Smooth muscle cell (in vitro differentiated cells): Measurements from ENCODE around the gene SYNDIG1. TPM values are rescaled to one million over a fixed set of nuclear protein-coding genes. Genes with fewer than 3 reads are reported as not detected.

Source experiments
- DNase-seq: peaks from one replicate; lab custom pipeline; 2025; ENCODE audit not compliant: unreplicated experiment; lab: John Stamatoyannopoulos, UW
- H2AFZ ChIP-seq: fragments of 200-600 bp; sonication (generic); 2 replicates; pipeline ENCODE4 v1.6.0; 2016; ENCODE audit warnings: antibody characterized with exemption, low read depth, mild to moderate bottlenecking
- H3F3A ChIP-seq: fragments of 200-600 bp; sonication (generic); 2 replicates; pipeline ENCODE4 v1.6.0; 2017; ENCODE audit warnings: antibody characterized with exemption, low read depth
- H3K27ac ChIP-seq: fragments of 200-600 bp; sonication (generic); 2 replicates; pipeline ENCODE4 v1.5.1; 2016; ENCODE audit warnings: low read depth, mild to moderate bottlenecking
- H3K27me3 ChIP-seq: fragments of 200-600 bp; sonication (generic); 2 replicates; pipeline ENCODE4 v1.6.1; 2016; ENCODE audit warnings: low read depth, mild to moderate bottlenecking
- H3K36me3 ChIP-seq: fragments of 200-600 bp; sonication (generic); 2 replicates; pipeline ENCODE4 v1.5.1; 2016; ENCODE audit warnings: low read depth
- H3K4me1 ChIP-seq: fragments of 200-600 bp; sonication (generic); 2 replicates; pipeline ENCODE4 v1.5.1; 2016; ENCODE audit warnings: low read depth
- H3K4me2 ChIP-seq: fragments of 200-600 bp; sonication (generic); 2 replicates; pipeline ENCODE4 v1.6.0; 2016; ENCODE audit warnings: mild to moderate bottlenecking
- H3K4me3 ChIP-seq: fragments of 200-600 bp; sonication (generic); 2 replicates; pipeline ENCODE4 v1.5.1; 2016; ENCODE audit warnings: mild to moderate bottlenecking
- H3K79me2 ChIP-seq: fragments of 200-600 bp; sonication (generic); 2 replicates; pipeline ENCODE4 v1.6.0; 2016; ENCODE audit warnings: low read depth, mild to moderate bottlenecking
- H3K9ac ChIP-seq: fragments of 200-600 bp; sonication (generic); 2 replicates; pipeline ENCODE4 v1.6.0; 2016; ENCODE audit warnings: low read depth
- H3K9me3 ChIP-seq: fragments of 200-600 bp; sonication (generic); replicated peaks from 2 replicates; pipeline ENCODE4 v1.5.1; 2016; ENCODE audit warnings: low read depth
- H4K20me1 ChIP-seq: fragments of 200-600 bp; sonication (generic); 2 replicates; pipeline ENCODE4 v1.6.0; 2016; ENCODE audit warnings: low read depth
- WGBS: methylation state at CpG from one replicate; pipeline ENCODE4 v1.1.7; 2016; ENCODE audit warnings: low lambda C conversion rate; 5-methylcytosine and 5-hydroxymethylcytosine counted together
- polyA plus RNA-seq: library from polyadenylated mRNA; unstranded; fragments of >200 nt; fragmentation: Nextera tagmentation; extraction: Ambion mirVana; gene quantifications from 2 replicates; pipeline ENCODE4 v1.2.1, GENCODE V29; 2016
- total RNA-seq: library from RNA; depleted of rRNA; stranded (reverse); fragments of >200 nt; gene quantifications from 2 replicates; pipeline ENCODE4 v1.2.3, GENCODE V29; 2014
- TF ChIP-seq, protein P1 (sequence below): fragments of 200-600 bp; sonication (generic); IDR thresholded peaks from 2 replicates; pipeline ENCODE4 v1.5.1; 2017; ENCODE audit warnings: borderline replicate concordance, mild to moderate bottlenecking, antibody characterized with exemption; ENCODE audit not compliant: insufficient read depth, poor library complexity, severe bottlenecking

Gene SYNDIG1
- total and polyA plus RNA-seq, 2 experiments from 2014 or later, result 1.8 to 2.2 TPM

- H3K27me3 ChIP-seq, result no peaks in the 10 kb centered on the region
- no peaks in the 10 kb centered on the region for H3K79me2 ChIP-seq
- WGBS, result 56% methylated on average over 8 of the region's 8 CpGs
- no peak overlapping the region for H3K27ac ChIP-seq
- peaks cover under 1% of the 10 kb centered on the region for H3F3A ChIP-seq
- no peaks in the 10 kb centered on the region for H3K36me3 ChIP-seq
- no peak overlapping the region for H3K9ac ChIP-seq
- TF ChIP-seq, protein P1, sequence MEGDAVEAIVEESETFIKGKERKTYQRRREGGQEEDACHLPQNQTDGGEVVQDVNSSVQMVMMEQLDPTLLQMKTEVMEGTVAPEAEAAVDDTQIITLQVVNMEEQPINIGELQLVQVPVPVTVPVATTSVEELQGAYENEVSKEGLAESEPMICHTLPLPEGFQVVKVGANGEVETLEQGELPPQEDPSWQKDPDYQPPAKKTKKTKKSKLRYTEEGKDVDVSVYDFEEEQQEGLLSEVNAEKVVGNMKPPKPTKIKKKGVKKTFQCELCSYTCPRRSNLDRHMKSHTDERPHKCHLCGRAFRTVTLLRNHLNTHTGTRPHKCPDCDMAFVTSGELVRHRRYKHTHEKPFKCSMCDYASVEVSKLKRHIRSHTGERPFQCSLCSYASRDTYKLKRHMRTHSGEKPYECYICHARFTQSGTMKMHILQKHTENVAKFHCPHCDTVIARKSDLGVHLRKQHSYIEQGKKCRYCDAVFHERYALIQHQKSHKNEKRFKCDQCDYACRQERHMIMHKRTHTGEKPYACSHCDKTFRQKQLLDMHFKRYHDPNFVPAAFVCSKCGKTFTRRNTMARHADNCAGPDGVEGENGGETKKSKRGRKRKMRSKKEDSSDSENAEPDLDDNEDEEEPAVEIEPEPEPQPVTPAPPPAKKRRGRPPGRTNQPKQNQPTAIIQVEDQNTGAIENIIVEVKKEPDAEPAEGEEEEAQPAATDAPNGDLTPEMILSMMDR, result no peak
- no peak overlapping the region for H3K4me3 ChIP-seq
- peaks cover 6% of the 10 kb centered on the region for H3K4me1 ChIP-seq
- H4K20me1 ChIP-seq, result no peaks in the 10 kb centered on the region
- no peak overlapping the region for H3K4me2 ChIP-seq
- H2AFZ ChIP-seq, result peak overlapping the region; percentile 49
- no peaks in the 10 kb centered on the region for H3K9me3 ChIP-seq
- DNase-seq, result no peak
Measured at GRCh38 chr20:24657196-24657595, 187.8 kb downstream of the SYNDIG1 start.

DNA sequence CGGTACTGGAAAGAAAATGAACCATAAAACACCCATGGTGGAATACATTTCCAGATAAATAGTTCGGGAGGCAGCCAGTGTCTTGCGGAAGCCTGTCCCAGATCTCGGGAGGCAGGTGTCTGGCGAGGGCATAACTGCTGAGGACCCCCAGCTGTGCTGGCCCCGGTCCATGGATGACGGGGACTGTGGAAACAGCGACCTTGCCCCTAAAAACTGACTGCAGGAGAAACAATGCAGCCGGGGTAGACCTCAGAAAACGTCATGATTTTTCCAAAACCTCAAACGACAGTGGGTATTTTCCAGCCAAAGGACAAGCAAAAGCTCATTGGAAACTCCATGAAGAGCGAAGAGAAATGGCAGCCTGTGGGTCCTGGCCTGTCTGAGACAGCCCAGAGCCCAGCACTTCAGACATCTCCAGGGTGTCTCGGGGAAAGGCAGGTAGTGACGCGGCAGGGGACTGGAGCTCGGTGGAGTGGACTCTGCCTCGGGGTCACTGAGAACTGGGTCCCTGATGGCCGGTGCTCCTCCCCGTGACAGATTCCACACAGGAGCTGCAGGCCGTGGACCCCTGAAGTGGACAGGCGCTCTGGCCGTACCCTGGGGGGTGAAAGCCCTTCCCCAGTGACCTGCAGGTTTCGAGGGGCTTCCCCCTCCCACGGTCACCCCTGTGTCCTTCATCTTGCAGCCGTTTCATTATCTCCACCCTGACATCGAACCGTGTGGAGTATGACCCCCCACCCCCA, 188.6 kb downstream of the SYNDIG1 start:
- Histone ChIP-seq H3K36me3 (no peaks in the 10 kb centered on the region), H3K9me3 (no peaks in the 10 kb centered on the region), H4K20me1 (no peaks in the 10 kb centered on the region), H3K4me2 (no peak overlapping the region), H3K4me3 (no peak overlapping the region), H3K4me1 (peaks cover 6% of the 10 kb centered on the region), H2AFZ (no peak overlapping the region), H3F3A (no peaks in the 10 kb centered on the region), H3K9ac (no peak overlapping the region), H3K27ac (no peak overlapping the region), H3K27me3 (no peaks in the 10 kb centered on the region), H3K79me2 (no peaks in the 10 kb centered on the region)
- no peak for DNase-seq
- TF ChIP-seq, protein P1, result no peak
- 94% methylated on average over 27 of the region's 27 CpGs for WGBS

GRCh38 chr20:24658920-24659660, 189.7 kb downstream of the SYNDIG1 start:
- Histone ChIP-seq H3K27me3 (no peaks in the 10 kb centered on the region), H3K4me1 (peaks cover under 1% of the 10 kb centered on the region), H3K9me3 (no peaks in the 10 kb centered on the region), H3F3A (no peaks in the 10 kb centered on the region), H3K27ac (no peak overlapping the region), H3K79me2 (no peaks in the 10 kb centered on the region), H4K20me1 (no peaks in the 10 kb centered on the region), H3K4me2 (no peak overlapping the region), H3K9ac (no peak overlapping the region), H2AFZ (no peak overlapping the region), H3K36me3 (no peaks in the 10 kb centered on the region), H3K4me3 (no peak overlapping the region)
- DNase-seq, result no peak
- WGBS, result 96% methylated on average over 17 of the region's 17 CpGs
- TF ChIP-seq, protein P1, result no peak
